ENCODE measurements around the gene EIF4ENIF1.

- no peak for TF ChIP-seq CTCF (IDR thresholded peaks at IDR 0.05)
- TF ChIP-seq POLR2A (IDR thresholded peaks at IDR 0.05) = no peak
Measured at GRCh38 chr22:31449506-31449905, 40.1 kb downstream of the EIF4ENIF1 start.
